NCI-H2196 (cell line): ENCODE measurements around the gene OSGIN1.

ENCODE experiments used
- DNase-seq: peaks from one replicate; lab custom pipeline; 2025; ENCODE audit not compliant: unreplicated experiment; lab: John Stamatoyannopoulos, UW

OSGIN1 gene

GRCh38 chr16:83995754-83996153, 42.7 kb downstream of the OSGIN1 start:
- DNase-seq: no peak

DNA sequence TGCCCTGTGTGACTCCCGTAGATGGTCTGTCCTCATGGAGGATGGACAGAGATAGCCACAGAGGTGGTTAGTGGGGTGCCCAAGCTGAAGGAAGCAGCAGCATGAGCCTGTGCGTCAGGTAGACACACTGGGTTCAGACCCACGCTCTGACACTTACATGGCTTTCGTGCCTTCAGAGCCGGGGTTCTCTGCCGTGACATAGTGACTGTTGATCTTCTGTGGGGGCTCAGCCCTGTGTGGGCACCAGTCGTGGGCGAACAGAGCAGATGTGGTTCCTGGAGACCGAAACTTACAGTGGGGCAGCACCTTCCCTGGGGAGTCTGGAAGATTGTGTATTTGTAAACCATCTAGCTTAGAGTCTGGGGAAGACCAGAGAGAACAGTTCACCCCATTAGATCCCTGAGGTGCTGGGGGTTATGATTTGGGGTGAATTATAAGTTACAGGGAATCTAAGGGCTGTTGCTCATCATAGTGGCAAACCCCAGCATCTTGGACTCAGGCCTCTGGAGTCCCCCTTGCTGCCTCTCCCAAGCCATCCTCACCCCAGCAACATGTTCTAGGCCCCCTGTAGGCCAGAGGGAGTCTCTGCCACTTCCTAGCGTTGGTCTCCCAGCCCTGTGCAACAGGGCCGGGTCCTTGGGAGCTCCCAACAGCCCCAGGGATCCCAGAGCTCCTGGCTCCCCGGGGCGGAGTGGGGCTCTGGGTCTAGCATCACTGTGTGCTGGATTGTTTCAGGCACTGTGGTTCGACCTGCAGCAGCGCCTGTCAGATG, 43.6 kb downstream of the OSGIN1 start:
- no peak for DNase-seq

- no peak for DNase-seq
These were observed 45.1 kb downstream of the OSGIN1 start for GRCh38 chr16:83998091-83998490.

GRCh38 chr16:84000989-84001642, 48.1 kb downstream of the OSGIN1 start:
- DNase-seq: no peak

DNA sequence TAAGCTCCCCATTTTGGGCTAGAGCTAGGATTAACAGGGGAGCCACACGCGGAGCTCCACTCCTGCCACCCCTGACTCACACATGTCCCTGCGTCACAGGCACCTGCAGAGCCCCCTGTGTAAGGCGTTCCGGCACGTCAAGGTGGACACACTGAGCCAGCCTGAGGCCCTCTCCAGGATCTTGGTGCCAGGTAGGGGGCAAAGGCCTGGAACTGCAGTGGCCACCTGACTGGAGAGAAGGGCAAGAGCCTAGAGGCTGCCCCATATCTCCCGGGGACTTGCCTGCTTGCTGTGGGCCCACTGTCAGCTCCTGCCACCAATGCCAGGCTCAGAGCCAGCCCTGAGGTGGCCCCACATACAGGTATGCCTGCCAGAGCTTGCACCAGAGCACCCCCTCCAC, 48.7 kb downstream of the OSGIN1 start:
- no peak for DNase-seq

GRCh38 chr16:84003038-84003437, 50.0 kb downstream of the OSGIN1 start:
- no peak for DNase-seq

DNA sequence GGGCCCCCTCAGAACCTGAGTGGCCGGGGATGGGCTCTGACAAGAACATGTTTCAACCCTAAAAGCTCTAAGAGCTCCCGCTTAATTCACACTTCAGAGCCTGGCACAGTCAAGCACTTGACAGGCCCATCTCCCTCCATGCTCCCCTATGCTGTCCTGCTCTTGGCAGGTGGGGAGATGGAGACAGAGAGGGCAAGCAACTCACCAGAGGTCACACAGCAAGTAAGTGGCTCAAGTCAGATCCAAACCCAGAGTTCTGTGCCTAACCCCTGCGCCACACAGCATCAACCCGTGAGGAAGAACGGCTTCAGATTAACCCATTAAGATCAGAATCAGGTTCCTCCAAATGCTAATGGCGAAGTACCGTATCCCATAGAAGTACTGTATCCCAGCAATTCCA, 51.4 kb downstream of the OSGIN1 start:
- DNase-seq: no peak

GRCh38 chr16:84005391-84005790, 52.4 kb downstream of the OSGIN1 start:
- no peak for DNase-seq

- no peak for DNase-seq
These were observed 54.5 kb downstream of the OSGIN1 start for GRCh38 chr16:84007520-84007919.

GRCh38 chr16:84007965-84008364, 54.9 kb downstream of the OSGIN1 start:
- DNase-seq: no peak

GRCh38 chr16:84009282-84009681, 56.2 kb downstream of the OSGIN1 start:
- no peak for DNase-seq

- DNase-seq: peak; percentile 93
These were observed 60.9 kb downstream of the OSGIN1 start for GRCh38 chr16:84013787-84014569.

DNA sequence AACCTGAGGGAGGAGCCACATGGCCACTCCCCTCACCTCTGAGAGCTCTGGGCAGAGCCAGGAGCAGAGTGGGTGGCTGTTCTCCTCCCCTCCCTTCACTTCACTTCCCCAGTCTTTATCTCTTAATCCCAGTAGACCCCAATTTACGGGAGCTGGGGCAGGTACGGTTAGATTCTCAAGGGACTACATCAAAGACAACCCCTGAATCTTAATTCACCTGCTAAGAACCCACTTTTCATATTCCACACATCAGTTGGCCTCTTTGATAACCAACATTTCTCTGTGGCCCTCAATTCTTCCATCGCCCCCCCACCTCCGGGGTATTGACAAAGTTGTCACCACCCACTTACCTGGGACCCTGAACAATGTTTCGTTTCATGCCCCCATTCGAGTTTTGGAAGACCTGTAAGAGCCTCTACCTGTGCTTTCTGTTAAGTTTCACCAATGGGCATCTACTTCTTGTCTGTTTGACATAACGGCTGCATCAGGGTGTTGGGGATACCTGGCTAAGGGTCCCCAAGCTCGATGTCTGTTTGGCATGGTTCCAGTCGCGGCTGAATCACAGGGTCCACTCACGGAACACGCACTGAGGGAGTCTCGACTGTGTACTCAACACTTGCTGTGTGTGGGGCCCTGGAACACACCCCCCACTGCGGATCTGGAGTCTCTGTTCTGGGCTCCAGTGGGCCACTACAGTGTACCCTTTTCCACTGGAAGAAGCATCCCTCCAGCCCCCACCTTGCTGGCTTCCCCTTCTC, 61.7 kb downstream of the OSGIN1 start:
- no peak for DNase-seq

- no peak for DNase-seq
These were observed 62.4 kb downstream of the OSGIN1 start for GRCh38 chr16:84015399-84015798.
